GM12892 (cell line): ENCODE data around the gene AURKB.

ENCODE experiments used
- DNase-seq: peaks from one replicate; pipeline ENCODE4 v3.0.0; 2011; ENCODE audit not compliant: insufficient read length
- FAIRE-seq: peaks from 2 replicates; lab custom pipeline; 2011; peaks lifted over from hg19 to GRCh38; lab: Jason Lieb, UNC
- POLR2A ChIP-seq: IDR thresholded peaks from 2 replicates; pipeline ENCODE4 v1.6.1; 2011; ENCODE audit warnings: low read depth, low read length, control low read depth
- POLR2AphosphoS5 ChIP-seq: IDR thresholded peaks from 2 replicates; pipeline ENCODE4 v1.6.1; 2011; ENCODE audit warnings: low read depth, low read length, control low read depth
- TAF1 ChIP-seq: IDR thresholded peaks from 2 replicates; pipeline ENCODE4 v1.6.1; 2011; ENCODE audit warnings: low read depth, mild to moderate bottlenecking, control low read depth, low read length, borderline replicate concordance

Gene AURKB

GRCh38 chr17:8237886-8238285, 27.5 kb upstream of the AURKB start:
- DNase-seq: no peak
- FAIRE-seq: no peak
- TF ChIP-seq TAF1 (no peak), POLR2A (no peak), POLR2AphosphoS5 (no peak)

DNA sequence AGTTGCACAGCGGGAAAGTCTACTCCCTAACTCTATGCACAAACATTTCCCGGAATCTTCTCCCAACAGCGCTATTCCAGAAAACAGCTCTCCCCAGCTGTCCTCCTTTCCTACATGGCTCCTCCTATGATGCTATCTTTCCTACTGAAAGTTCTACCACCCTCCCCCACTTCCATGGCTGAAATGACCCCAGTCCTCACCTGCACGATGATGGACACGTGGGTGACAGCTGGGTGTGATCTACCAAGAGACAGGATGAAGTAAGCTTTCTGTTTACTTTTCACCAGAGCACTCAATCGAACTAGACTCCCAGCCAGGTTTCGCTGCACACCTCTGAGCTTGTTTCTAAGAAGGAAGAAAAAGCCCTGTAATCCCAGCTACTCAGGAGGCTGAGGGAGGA, 26.8 kb upstream of the AURKB start:
- TF ChIP-seq POLR2A (no peak), TAF1 (no peak), POLR2AphosphoS5 (no peak)
- DNase-seq (no peak), FAIRE-seq (peak; percentile 14)

- TF ChIP-seq POLR2A: no peak
- TF ChIP-seq TAF1: no peak
- TF ChIP-seq POLR2AphosphoS5: no peak
- no peak for FAIRE-seq
Observed at GRCh38 chr17:8235676-8236075, 25.3 kb upstream of the AURKB start.

DNA sequence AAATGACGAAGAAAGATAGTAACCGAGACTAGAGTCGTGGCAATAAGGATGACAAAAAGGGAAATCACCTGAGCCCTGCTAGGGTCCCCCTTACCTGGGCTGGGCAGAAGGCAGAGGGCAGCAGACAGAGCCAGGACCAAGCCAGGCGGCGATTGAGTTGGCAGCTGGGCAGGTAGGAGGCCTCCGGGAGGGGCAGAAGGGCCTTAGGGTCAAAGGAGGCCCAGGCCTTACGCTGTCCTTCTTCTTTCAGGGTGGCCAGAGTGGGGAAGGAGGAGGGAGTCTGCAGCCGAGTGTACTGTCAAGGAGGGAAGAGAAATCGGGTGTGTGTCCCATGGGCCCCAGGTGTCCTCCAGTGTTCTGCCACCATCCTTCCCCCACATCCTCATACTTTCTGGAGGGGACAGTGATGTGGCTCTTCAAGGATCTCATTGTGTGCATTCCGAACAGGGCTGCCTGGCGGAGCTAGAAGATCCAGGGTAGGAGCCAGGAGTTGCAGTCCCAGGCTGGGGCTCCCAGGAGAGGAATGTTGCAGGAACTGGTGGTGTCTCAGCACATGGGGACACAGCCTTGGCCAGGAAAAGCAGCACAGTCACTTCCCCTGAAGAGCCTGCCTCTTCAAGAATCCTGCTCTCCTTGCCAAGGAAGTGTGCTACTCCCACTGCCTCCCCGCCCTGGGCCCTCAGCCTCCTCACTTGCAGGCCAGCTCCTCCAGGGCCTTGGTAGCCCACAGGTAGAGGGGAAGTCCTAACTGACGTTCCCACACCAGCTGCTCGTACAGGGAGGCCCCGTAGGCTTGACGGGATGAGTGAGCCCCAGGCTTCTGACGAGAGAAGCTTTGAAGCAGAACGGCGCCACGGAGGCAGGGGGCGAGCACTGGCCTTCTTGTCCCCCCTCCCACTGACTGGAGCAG, 24.2 kb upstream of the AURKB start:
- DNase-seq: no peak
- TF ChIP-seq POLR2A (no peak), POLR2AphosphoS5 (no peak), TAF1 (no peak)
- FAIRE-seq: no peak

More at GRCh38 chr17:8235676-8236075, 25.3 kb upstream of the AURKB start:
- no peak for DNase-seq

- TF ChIP-seq TAF1: no peak
- DNase-seq (no peak), FAIRE-seq (no peak)
Observed at GRCh38 chr17:8231701-8232100, 21.3 kb upstream of the AURKB start.

DNA sequence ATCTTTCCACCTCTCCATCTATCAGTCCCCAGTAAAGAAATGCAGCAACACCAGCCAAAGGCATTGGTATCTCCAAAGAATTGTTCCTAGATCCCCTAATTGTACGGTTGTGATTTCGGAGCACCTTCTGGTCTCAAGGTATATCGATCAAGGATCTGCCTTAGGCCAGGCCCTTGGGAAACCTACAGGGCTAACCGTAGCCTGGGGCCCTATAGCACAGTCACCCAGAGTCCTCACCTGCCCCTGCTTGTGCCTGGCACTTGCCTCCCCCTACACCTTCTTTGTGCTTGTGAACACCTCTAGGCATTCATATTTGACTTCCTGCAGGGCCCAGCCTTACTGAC, 16.8 kb upstream of the AURKB start:
- FAIRE-seq (peak; percentile 64), DNase-seq (no peak)
- TF ChIP-seq POLR2AphosphoS5: no peak
- no peak; the same call in 1 of the 2 replicates for TF ChIP-seq POLR2A
- no peak for TF ChIP-seq TAF1

- DNase-seq: no peak
Observed at GRCh38 chr17:8226536-8227237, 16.3 kb upstream of the AURKB start.

DNA sequence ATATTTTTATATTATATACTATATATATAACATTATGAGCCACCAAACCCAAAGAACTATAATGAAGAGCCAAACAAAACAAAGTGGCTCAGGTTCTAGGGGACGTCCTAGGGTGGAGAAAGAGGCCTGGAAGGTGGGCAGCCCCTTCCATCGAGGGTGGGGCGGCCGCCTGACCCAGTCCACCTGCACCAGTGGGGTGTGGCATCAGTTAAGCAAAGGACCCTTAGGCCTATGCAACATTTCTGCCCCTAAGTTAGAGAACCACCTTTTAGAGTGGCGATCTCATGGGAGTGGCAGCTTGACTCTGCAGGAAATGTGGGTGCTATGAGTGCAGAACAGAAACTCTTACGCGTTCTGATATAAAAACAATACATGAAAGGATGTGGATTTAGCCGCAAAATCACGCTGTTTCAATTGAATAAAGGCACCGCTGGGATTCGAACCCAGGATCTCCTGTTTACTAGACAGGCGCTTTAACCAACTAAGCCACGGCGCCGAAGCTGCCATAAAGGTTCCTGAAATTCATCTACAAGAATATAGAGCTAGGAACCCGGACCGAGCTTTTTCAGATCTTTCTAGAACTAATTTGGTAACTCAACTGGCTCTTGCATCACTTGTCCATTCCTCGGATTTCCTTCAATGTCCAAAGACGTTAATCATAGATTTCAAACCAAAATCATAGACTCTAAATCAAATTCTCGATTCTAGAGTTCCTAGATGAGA, 15.6 kb upstream of the AURKB start:
- no peak for FAIRE-seq
- no peak for DNase-seq
- TF ChIP-seq POLR2AphosphoS5 (no peak; the same call in none of the 2 replicates), TAF1 (no peak), POLR2A (peak; percentile 68)

More at GRCh38 chr17:8226536-8227237, 16.3 kb upstream of the AURKB start:
- TF ChIP-seq POLR2A (no peak; the same call in 1 of the 2 replicates), POLR2AphosphoS5 (peak; percentile 81)
- peak; percentile 72 for FAIRE-seq

DNA sequence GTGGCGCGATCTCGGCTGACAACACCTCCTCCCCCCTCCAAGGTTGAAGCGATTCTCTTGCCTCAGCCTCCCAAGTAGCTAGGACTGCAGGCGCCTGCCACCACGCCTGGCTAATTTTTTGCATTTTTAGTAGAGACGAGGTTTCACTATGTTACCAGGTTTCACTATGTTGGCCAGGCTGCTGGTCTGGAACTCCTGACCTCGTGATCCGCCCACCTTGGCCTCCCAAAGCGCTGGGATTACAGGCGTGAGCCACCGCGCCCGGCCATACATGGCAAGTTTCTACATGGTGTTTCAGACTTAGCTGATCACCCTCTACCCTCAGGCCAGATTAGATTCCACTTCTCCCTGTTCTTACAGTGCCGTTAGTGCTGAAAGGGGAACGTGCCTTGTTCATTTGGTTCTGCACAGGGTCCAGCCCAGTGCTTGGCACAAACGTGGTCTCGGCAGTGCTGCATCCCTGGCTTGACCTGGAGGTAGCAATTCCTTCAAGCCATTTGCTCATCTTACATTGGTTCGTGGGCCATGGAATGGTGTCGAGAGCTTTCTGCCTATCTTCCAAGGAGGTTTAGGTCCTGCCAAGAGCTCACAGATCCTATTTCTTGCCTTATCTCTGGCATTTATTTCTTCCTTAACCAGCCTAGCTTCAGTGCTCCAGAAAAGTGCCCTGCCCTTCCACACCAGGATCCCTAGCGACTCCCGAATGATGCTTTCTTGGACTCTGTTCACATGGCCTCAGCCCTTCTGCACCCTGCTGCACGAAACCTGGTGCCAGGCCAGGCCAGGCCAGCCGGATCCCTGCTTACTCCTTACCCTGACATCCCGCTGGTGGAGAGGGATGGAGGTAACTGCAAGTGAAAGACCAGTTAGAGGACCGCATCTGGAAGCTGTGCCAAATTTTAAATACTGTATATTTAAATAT, 14.8 kb upstream of the AURKB start:
- peak; percentile 20; the same call in 1 of the 2 replicates for TF ChIP-seq POLR2AphosphoS5
- no peak for TF ChIP-seq TAF1
- DNase-seq (no peak), FAIRE-seq (no peak)

GRCh38 chr17:8223356-8224126, 13.2 kb upstream of the AURKB start:
- FAIRE-seq (peak; percentile 66), DNase-seq (no peak)

More at GRCh38 chr17:8223356-8224126, 13.2 kb upstream of the AURKB start:
- TF ChIP-seq POLR2A (no peak), TAF1 (no peak), POLR2AphosphoS5 (no peak)
